ENCODE data around the gene ACADM. TPM values are rescaled to one million over a fixed set of nuclear protein-coding genes. Genes with fewer than 3 reads are reported as not detected.
"Not testable (repeated sequence)": the region's sequence is repeated elsewhere in the genome, so short reads cannot be mapped to it uniquely, and the experiment has no call there.

The ACADM gene
- total RNA-seq, 3 donors from 2014 or later: 59.3 to 79.5 (median 78.6) TPM

DNA sequence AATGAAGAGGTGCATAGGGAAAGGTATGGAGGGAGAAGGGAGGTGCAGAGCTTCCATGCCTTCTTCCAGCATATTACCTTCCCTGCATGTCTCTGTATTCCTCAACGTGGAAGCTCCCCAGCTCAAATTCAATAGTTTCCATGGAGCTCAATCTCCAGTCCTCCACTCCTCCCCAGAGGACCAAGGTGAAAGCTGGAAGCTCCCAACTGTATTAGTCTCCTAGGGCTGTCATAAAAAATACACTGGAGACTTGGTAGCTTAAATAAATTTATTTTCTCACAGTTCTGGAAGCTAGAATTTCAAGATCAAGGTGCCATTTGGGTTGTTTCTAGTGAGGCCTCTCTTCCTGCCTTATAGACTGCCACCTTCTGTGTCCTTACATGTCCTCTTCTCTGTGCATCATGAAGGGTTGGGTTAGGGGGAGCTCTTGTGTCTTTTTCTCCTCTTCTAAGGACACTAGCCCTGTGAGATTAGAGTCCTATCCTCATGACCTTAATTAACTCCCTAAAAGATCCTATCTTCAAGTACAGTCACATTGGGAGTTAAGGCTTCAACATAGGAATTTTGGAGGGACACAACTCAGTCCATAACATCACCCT is 39.6 kb downstream of the ACADM start:
- Histone ChIP-seq H3K4me1 (ENCODE audit: low read depth) (no peaks in the 10 kb centered on the region), H3K4me3 (no peak overlapping the region), H3K9me3 (no peaks in the 10 kb centered on the region), H3K36me3 (ENCODE audit: low read depth) (no peaks in the 10 kb centered on the region)
- ATAC-seq (no peak), DNase-seq (no peak)
- intact Hi-C loops (cut with DNase I, micrococcal nuclease): no loop called here
- TF ChIP-seq, protein P1, sequence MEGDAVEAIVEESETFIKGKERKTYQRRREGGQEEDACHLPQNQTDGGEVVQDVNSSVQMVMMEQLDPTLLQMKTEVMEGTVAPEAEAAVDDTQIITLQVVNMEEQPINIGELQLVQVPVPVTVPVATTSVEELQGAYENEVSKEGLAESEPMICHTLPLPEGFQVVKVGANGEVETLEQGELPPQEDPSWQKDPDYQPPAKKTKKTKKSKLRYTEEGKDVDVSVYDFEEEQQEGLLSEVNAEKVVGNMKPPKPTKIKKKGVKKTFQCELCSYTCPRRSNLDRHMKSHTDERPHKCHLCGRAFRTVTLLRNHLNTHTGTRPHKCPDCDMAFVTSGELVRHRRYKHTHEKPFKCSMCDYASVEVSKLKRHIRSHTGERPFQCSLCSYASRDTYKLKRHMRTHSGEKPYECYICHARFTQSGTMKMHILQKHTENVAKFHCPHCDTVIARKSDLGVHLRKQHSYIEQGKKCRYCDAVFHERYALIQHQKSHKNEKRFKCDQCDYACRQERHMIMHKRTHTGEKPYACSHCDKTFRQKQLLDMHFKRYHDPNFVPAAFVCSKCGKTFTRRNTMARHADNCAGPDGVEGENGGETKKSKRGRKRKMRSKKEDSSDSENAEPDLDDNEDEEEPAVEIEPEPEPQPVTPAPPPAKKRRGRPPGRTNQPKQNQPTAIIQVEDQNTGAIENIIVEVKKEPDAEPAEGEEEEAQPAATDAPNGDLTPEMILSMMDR (IDR thresholded peaks at IDR 0.05): no peak

DNA sequence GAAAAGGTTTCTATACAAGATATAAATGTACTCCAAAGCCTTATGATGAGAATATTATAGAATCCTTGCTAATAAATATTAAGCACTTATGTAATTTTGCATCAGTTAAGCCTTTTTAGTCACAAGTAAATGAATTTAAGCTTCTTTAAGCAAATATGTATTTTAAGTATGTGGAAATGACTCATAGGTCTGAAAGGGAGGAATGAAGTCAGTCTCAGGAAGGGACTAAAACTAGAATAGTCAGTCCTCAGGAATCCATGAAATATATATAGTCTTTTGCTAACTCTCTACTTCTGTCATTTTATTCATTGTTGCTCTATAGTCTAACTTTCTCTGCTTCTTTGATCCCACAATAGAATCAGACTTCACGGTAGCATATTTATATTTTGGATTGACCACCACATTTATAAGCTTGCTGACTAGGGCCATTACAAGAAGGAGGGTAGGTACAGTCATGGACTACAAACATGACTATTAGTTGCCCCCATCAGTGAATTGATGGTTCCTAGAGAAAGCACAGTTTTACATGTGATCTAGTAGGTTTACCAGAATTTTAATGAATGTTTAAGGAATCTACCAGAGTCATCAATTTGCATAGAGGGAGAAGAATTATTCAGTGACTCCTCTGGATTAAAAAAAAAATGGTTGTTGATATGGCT is 41.3 kb downstream of the ACADM start:
- DNase-seq (no peak), ATAC-seq (no peak)
- H3K9me3 ChIP-seq: no peaks in the 10 kb centered on the region
- no peaks in the 10 kb centered on the region for H3K4me1 ChIP-seq (ENCODE audit: low read depth)
- H3K36me3 ChIP-seq (ENCODE audit: low read depth): no peaks in the 10 kb centered on the region
- intact Hi-C loops (cut with DNase I, micrococcal nuclease): no loop called here
- H3K4me3 ChIP-seq: no peak overlapping the region
- TF ChIP-seq, protein P1 (IDR thresholded peaks at IDR 0.05): no peak

DNA sequence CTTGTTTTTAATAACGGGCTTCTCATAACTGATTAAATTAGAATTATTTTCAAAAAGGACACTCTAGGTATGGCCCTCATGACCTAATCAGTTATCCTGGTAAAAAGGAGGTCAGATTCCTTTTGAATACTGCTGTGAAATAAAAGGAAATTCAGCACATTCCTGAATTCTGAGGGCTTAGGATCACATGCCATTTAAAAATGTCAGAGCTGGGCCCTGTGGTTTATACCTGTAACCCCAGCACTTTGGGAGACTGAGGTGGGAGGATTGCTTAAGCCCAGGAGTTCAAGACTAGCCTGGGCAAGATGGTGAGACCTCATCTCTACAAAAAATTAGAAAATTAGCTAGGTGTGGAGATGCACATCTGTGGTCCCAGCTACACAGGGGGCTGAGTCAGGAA is 43.5 kb downstream of the ACADM start:
- no peak for DNase-seq
- Histone ChIP-seq H3K4me3 (no peak overlapping the region), H3K9me3 (no peaks in the 10 kb centered on the region), H3K36me3 (ENCODE audit: low read depth) (no peaks in the 10 kb centered on the region), H3K4me1 (ENCODE audit: low read depth) (no peaks in the 10 kb centered on the region)
- TF ChIP-seq, protein P1 (IDR thresholded peaks at IDR 0.05): no peak
- intact Hi-C loops (cut with DNase I, micrococcal nuclease): no loop called here
- no peak for ATAC-seq

DNA sequence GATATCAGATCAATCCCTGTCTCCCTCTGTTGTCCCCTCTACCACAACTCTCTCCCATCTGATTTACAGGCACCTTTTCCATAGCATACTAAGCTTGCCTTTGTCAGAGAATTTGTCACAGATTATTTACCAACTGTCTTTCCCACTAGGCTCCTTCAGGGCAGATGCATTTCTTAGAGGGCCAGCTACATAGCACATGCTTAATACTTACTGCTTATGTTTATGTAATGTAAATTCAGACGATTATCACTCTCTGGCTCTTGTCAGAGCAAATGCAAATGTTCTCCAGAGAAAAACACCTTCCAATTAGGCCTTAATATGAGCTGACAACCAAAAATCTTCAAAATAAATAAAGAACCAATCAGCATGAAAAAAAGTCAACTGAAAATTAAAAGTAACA is 46.3 kb downstream of the ACADM start:
- TF ChIP-seq, protein P1 (IDR thresholded peaks at IDR 0.05): no peak
- no peak for DNase-seq
- H3K9me3 ChIP-seq: no peaks in the 10 kb centered on the region
- no peaks in the 10 kb centered on the region for H3K4me1 ChIP-seq (ENCODE audit: low read depth)
- no peaks in the 10 kb centered on the region for H3K36me3 ChIP-seq (ENCODE audit: low read depth)
- H3K4me3 ChIP-seq: no peak overlapping the region
- ATAC-seq: no peak
- intact Hi-C loops (cut with DNase I, micrococcal nuclease): no loop called here

DNA sequence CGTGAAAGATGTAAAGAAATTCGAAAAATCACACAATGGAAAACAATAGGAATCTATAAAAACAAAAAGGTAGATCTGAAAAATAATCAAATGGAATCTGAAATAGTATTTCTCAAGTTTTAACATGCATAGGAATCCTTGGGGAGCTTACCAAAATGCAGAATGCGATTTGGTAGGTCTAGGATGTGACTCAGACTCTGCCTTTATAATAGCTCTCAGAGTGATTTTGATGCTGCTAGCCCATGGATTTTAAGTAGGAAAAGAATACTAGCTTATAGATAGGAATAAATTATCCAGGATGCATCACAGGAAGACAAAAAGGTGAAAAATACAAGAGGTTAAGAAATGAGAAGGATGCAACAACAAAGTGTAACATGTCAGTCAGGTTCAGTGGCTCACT is 47.5 kb downstream of the ACADM start:
- Histone ChIP-seq H3K4me1 (ENCODE audit: low read depth) (no peaks in the 10 kb centered on the region), H3K36me3 (ENCODE audit: low read depth) (no peaks in the 10 kb centered on the region), H3K9me3 (no peaks in the 10 kb centered on the region), H3K4me3 (no peak overlapping the region)
- intact Hi-C loops (cut with DNase I, micrococcal nuclease): no loop called here
- ATAC-seq (no peak), DNase-seq (no peak)
- TF ChIP-seq, protein P1 (IDR thresholded peaks at IDR 0.05): no peak

DNA sequence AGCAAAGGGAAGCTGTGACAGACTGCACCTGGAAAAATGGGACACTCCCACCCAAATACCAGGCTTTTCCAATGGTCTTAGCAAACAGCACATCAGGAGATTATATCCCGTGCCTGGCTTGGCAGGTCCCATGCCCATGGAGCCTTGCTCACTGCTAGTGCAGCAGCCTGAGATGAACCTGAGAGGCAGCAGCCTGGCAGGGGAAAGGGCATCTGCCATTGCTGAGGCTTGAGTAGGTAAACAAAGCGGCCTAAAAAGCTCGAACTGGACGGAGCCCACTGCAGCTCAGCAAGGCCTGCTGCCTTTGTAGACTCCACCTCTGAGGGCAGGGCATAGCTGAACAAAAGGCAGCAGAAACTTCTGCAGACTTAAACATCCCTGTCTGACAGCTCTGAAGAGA is 53.3 kb downstream of the ACADM start:
- DNase-seq; ATAC-seq; H3K4me3 ChIP-seq; H3K4me1 ChIP-seq (ENCODE audit: low read depth); H3K9me3 ChIP-seq; H3K36me3 ChIP-seq (ENCODE audit: low read depth); intact Hi-C loops (cut with DNase I, micrococcal nuclease): not testable (repeated sequence)

DNA sequence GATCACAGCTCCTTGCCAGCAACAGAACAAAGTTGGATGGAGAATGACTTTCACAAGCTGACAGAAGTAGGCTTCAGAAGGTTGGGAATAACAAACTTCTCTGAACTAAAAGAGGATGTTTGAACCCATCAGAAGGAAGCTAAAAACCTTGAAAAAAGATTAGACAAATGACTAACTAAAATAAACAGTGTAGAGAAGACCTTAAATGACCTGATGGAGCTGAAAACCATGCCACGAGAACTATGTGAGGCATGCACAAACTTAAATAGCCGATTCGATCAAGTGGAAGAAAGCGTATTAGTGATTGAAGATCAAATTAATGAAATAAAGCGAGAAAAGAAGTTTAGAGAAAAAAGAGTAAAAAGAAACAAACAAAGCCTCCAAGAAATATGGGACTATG is 54.2 kb downstream of the ACADM start:
- H3K4me3 ChIP-seq; H3K36me3 ChIP-seq (ENCODE audit: low read depth); intact Hi-C loops (cut with DNase I, micrococcal nuclease); H3K4me1 ChIP-seq (ENCODE audit: low read depth); ATAC-seq; H3K9me3 ChIP-seq; DNase-seq: not testable (repeated sequence)

DNA sequence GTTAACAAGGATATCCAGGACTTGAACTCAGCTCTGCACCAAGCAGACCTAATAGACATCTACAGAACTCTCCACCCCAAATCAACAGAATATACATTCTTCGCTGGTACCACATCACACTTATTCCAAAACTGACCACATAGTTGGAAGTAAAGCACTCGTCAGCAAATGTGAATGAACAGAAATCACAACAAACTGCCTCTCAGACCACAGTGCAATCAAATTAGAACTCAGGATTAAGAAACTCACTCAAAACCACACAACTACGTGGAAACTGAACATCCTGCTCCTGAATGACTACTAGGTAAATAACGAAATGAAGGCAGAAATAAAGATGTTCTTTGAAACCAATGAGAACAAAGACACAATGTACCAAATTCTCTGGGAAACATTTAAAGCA is 55.7 kb downstream of the ACADM start:
- not testable (repeated sequence) for ATAC-seq; H3K9me3 ChIP-seq; H3K36me3 ChIP-seq (ENCODE audit: low read depth); H3K4me3 ChIP-seq; DNase-seq; H3K4me1 ChIP-seq (ENCODE audit: low read depth)
- intact Hi-C loops (cut with DNase I, micrococcal nuclease): loop anchor here in 1 of 2 donors (10.0 kb wide), 1 partner anchor 55 kb away; the partner anchor contains the start of gene ACADM

DNA sequence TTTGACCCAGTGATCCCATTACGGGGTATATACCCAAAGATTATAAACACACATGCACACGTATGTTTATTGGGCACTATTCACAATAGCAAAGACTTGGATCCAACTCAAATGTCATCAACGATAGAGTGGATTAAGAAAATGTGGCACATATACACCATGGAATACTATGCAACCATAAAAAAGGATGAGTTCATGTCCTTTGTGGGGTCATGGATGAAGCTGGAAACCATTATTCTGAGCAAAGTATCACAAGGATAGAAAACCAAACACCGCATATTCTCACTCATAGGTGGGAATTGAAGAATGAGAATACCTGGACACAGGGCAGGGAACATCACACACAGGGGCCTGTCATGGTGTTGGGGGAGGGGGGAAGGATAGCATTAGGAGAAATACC is 59.4 kb downstream of the ACADM start:
- peaks cover 15% of the 10 kb centered on the region for H3K4me1 ChIP-seq (ENCODE audit: low read depth)
- H3K36me3 ChIP-seq (ENCODE audit: low read depth): not testable (repeated sequence)

More for the DNA sequence above, 59.4 kb downstream of the ACADM start:
- H3K4me3 ChIP-seq, ATAC-seq, H3K9me3 ChIP-seq, DNase-seq: not testable (repeated sequence)
- intact Hi-C loops (cut with DNase I, micrococcal nuclease): loop anchor here in 1 of 2 donors (10.0 kb wide), 1 partner anchor 59 kb away; the partner anchor contains the start of gene ACADM

All from mucosa of descending colon (tissue), 3 donors.